HG02870 (cell line): ENCODE measurements around the gene PSMB7.

Experiments used
- ATAC-seq: cut with Tn5 transposase; IDR thresholded peaks from one replicate; pipeline ENCODE4 v1.9.1; 2021; ENCODE audit warnings: mild to moderate bottlenecking, moderate library complexity; ENCODE audit not compliant: unreplicated experiment

The PSMB7 gene

GRCh38 chr9:124346347-124347163 is 68.7 kb downstream of the PSMB7 start:
- ATAC-seq, result no peak

DNA sequence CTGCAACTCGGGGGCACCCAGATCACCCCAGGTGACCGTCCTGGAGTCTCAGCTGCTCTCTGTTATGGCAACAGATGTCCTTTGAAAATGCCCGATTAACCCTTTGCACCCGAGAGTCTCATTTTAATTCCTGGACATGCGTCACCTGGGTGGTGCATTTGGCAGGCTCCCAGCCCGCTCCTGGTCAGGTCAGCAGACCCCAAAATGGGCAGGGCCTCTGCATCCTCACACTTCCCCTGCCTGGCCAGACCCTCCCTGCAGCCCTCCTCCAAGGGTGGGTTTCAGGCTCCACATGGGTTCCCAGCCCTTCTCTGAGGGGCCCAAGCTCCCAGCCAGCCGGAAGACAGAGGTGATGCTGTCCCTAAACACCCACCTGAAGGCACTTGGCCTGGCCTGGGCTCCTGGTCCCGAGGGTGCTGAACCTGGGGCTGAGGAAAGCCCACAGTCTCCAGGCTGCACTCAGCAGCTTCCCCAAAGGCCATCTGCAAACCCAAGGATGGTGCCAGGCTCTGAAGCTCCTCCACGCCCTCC is 69.4 kb downstream of the PSMB7 start:
- ATAC-seq, result no peak

GRCh38 chr9:124345063-124345462 is 70.2 kb downstream of the PSMB7 start:
- ATAC-seq, result no peak

- ATAC-seq, result no peak
Observed at GRCh38 chr9:124344291-124345050, 70.8 kb downstream of the PSMB7 start.

DNA sequence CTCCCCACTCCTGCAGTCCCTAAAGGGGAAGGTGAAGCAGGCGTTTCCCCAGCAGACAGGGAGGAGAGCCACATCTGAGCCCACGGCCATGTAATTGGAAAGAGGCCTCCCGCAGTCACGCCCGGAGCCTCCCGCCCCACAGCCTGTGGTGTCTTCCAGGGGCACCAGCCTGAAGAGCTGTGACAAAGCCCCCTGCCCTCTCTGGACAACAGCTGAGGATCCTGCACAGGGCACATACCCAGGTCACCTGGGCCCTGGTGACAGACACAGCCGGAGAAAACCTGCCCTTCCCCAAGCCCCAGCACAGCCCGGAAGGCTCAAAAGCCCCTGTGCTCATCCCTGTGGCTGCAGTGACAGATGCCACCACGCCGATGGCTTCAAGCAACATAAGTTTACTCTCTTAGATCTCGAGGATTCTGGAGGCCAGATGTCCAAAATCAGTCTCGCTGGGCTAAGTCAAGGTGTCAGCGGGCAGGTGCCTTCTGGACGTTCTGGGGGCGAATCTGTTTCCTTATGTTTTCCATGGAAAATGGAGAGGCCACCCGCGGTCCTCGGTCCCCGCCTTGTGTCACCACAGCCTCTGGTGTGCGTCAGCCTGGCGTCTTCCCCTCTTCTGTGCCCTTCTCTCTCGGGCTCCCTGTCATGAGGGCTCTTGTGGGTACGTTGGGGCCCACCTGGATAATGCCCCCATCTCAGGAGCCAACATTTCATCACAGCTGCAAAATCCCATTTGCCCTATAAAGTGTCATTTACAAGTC is 71.5 kb downstream of the PSMB7 start:
- ATAC-seq, result no peak

DNA sequence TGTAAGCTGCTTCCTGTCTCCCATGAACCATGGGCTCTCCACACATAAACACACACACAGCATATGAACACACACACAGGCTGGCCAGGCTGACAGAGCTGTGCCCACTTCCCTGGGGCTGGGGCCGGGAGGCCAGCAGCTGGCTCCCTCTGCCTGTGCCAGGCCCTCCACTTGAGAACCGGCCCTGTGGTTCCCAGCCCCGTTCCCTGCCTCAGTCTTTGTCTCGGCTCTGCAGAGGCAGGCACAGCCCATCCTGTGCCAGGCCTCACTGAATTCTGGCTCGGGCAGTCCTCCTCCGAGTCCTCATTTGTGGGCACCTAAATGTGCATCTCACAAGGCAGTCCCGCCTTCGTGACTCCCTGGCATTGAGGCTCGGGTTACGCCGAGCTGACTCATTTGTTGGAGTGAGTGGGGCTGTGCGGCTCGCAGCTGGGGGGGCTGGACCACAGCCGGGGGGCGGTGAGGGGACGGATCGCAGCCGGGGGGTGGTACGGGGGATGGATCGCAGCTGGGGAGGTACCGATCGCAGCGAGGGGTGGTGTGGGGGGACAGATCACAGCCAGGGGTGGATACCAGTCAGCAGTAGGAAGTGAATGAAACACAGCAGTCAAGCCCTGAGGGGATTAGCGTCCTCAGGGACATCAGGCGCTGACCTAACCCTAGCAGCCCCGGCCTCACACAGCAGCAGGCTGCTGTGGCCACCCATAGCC is 72.3 kb downstream of the PSMB7 start:
- ATAC-seq, result no peak

DNA sequence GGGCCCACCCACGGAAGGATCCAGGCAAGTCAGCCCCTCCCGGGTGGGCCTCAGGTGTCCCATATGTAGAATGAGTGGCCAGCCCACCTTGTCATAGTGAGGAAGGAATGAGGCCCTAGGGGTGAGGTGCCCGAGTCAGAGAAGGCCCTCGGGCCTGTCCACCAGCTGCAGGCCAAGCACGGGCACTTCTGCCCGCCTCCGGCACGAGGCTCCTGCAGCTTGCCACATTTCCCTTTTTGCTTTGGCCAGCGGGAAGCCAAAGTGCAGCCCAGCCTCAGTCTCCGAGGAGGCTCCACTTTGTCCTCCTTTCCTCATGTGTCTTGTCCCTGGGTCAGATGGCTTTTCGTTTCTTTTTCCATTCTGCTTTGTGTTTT is 72.9 kb downstream of the PSMB7 start:
- no peak for ATAC-seq

DNA sequence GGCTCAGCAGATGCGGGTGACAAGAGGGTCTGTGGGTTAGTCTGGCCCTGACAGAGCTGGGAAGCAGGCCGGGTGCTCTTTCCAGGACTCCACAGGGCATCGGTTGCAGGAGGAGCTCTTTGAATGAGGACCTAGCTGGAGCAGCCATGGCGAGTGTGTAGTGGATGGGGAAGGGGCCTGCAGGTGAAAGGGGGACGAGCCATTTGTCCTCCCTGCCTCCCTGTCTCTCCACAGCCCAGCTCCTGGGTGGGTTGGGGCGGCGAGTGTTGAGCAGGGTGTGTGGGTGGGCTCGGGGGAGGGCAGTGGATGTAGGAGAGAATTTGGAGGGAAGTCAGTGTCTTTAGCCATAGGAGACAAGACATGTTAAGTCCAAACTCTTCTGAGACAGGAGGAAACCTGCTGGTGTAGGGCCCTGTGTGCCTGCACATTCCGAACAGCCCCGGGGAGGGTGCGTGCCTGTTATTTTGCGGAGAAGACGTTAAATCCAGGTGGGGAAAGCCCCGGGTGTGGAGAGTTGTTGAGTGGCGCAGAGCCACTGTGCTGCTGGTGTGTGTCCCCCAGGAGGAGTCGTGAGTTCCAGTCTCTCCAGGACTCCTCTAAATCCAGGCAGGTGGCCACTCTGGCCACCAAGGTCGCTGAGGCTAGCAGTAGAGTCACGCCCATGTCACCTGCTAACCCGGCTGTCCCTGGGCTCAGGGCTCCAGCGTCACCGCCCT is 73.6 kb downstream of the PSMB7 start:
- ATAC-seq, result no peak

- ATAC-seq, result no peak
Observed at GRCh38 chr9:124340219-124341069, 74.8 kb downstream of the PSMB7 start.

GRCh38 chr9:124339603-124340146 is 75.6 kb downstream of the PSMB7 start:
- ATAC-seq, result no peak

- ATAC-seq, result no peak
Observed at GRCh38 chr9:124337562-124337961, 77.7 kb downstream of the PSMB7 start.

- no peak for ATAC-seq
Observed at GRCh38 chr9:124335320-124335707, 79.9 kb downstream of the PSMB7 start.

GRCh38 chr9:124334568-124335319 is 80.5 kb downstream of the PSMB7 start:
- no peak for ATAC-seq

DNA sequence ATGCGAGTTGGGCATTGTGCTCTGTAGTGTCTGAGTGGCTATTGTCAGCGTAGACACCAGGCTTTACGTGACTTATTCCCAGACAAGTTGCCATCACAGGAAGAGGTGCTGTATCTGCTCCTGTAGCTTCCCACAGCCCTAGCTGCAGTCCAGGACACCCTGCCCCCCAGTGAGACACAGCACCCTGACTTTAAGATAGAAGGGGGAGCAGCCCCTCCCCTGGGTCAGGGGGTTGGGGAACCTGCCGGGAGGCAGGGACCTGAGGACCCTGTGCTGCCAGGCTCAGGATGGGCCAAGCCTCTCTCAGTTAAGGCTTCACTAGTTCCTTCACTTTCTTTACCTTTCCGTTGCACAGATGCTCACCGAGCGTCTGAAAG is 82.1 kb downstream of the PSMB7 start:
- no peak for ATAC-seq

- ATAC-seq, result no peak
Observed at GRCh38 chr9:124332361-124333202, 82.7 kb downstream of the PSMB7 start.

DNA sequence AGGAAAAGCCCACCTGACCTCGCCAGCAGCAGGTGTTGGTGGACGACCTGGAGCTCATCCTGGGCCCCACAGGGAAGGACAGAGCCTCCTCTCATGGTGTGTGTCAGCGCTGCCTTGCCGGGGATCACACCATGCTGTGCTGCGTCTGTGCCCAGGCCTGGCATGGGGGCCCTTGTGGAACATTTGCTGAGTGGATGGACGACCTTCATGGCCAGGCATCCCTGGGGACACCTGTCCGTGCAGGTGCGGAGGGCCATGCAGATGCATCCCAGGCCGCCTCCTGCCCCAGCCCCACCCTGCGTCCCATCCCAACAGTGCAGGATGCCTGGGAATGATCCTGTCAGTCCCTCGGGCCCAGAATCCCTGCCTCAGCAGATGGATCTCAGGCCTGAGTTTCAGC is 83.7 kb downstream of the PSMB7 start:
- ATAC-seq, result no peak

DNA sequence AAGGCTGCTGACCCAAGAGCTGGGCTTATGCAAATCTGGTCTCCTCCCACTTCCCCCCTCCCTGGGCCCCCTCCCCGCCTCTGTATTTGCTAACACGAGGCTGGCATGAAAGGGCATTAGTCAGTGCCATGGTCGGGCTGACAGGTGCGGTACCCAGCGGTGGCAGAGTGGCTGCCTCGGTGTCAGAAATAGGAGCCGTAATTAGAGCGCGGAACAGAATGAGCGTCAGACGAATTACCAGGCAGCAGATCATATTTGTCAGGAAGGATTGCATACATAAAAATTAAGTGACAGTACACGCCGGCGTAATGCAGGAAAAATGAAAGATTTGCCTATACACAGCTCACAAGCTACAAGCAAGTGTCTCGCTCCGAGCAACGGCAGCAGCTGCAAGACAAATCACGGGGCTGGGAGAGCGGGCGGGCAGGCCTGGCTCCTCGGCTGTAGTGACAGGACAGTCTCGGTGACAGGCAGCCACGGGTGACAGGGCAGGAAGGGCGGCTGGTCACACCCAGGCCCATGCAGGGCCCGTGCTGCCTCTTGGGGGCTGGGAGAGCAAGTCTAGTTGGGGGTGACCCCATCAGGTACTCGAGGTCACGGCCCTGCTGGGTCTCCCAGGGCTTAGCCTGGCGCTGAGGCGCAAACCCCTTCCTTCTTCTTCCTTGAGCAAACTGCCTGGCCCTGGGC is 85.1 kb downstream of the PSMB7 start:
- no peak for ATAC-seq
